HepG2 (cell line): ENCODE measurements around the gene IGF2BP3. TPM values are rescaled to one million over a fixed set of nuclear protein-coding genes. Genes with fewer than 3 reads are reported as not detected.

Source experiments
- ATAD3A ChIP-seq: sonication (generic); formaldehyde crosslinking; IDR thresholded peaks from 2 replicates; pipeline ENCODE4 v1.4.0; 2020; ENCODE audit warnings: missing genetic modification reagents
- ISL2 ChIP-seq: sonication (generic); formaldehyde crosslinking; IDR thresholded peaks from 2 replicates; pipeline ENCODE4 v1.5.0; 2020; ENCODE audit warnings: missing genetic modification reagents
- KAT8 ChIP-seq: IDR thresholded peaks from 2 replicates; pipeline ENCODE4 v1.6.1; 2016; ENCODE audit warnings: missing genetic modification reagents, missing compliant biosample characterization
- PHF21A ChIP-seq: sonication (generic); formaldehyde crosslinking; IDR thresholded peaks from 2 replicates; pipeline ENCODE4 v1.5.0; 2020; ENCODE audit warnings: mild to moderate bottlenecking, missing genetic modification reagents
- SMAD9 ChIP-seq: sonication (generic); formaldehyde crosslinking; IDR thresholded peaks from 2 replicates; pipeline ENCODE4 v1.5.1; 2020; ENCODE audit warnings: mild to moderate bottlenecking, missing genetic modification reagents
- SP140L ChIP-seq: sonication (generic); formaldehyde crosslinking; IDR thresholded peaks from 2 replicates; pipeline ENCODE4 v1.4.0; 2020; ENCODE audit warnings: missing genetic modification reagents, borderline replicate concordance
- ZNF407 ChIP-seq: sonication (generic); formaldehyde crosslinking; IDR thresholded peaks from one replicate; pipeline ENCODE4 v1.5.1; 2020; ENCODE audit warnings: mild to moderate bottlenecking, missing genetic modification reagents; ENCODE audit errors: not compliant biosample characterization
- polyA plus RNA-seq, 8 experiments: library from polyadenylated mRNA; depleted of rRNA in 3 of 8; stranded (reverse) in 7 of 8; unstranded in 1 of 8; fragments of >200 nt; fragmentation: Illumina TruSeq in 4 of 8; extraction: Trizol in 4 of 8; gene quantifications; 2 replicates each; pipeline versions ENCODE4 v1.2.1 to v1.2.3, GENCODE V29; 2011 to 2016; ENCODE audit warnings: low read depth in 4 of 8, missing spikeins in 1 of 8, mixed read lengths in 1 of 8; ENCODE audit not compliant: insufficient read depth in 1 of 8
- total RNA-seq, 5 experiments: library from RNA; depleted of rRNA; stranded (reverse); fragments of >200 nt; fragmentation: Illumina TruSeq; extraction: Trizol; gene quantifications; 2 replicates each; pipeline ENCODE4 v1.2.3, GENCODE V29; 2016; ENCODE audit warnings: low read depth in 1 of 5
- TF ChIP-seq, protein P1 (sequence below): sonication (generic); formaldehyde crosslinking; IDR thresholded peaks from 2 replicates; pipeline ENCODE4 v1.5.0; 2020; ENCODE audit warnings: mild to moderate bottlenecking, missing genetic modification reagents
- TF ChIP-seq, protein P2 (sequence below): sonication (generic); formaldehyde crosslinking; IDR thresholded peaks from 2 replicates; pipeline ENCODE4 v1.9.0; 2021; ENCODE audit warnings: mild to moderate bottlenecking, missing genetic modification reagents
- TF ChIP-seq, protein P3 (sequence below): IDR thresholded peaks from 2 replicates; pipeline ENCODE4 v1.6.1; 2016; ENCODE audit warnings: control low read depth

The IGF2BP3 gene
- total and polyA plus RNA-seq, 2 of the 13 experiments (the other 11 are each of a cell fraction or from before 2014, with no cell fraction given), result 37.7 to 39.5 TPM

DNA sequence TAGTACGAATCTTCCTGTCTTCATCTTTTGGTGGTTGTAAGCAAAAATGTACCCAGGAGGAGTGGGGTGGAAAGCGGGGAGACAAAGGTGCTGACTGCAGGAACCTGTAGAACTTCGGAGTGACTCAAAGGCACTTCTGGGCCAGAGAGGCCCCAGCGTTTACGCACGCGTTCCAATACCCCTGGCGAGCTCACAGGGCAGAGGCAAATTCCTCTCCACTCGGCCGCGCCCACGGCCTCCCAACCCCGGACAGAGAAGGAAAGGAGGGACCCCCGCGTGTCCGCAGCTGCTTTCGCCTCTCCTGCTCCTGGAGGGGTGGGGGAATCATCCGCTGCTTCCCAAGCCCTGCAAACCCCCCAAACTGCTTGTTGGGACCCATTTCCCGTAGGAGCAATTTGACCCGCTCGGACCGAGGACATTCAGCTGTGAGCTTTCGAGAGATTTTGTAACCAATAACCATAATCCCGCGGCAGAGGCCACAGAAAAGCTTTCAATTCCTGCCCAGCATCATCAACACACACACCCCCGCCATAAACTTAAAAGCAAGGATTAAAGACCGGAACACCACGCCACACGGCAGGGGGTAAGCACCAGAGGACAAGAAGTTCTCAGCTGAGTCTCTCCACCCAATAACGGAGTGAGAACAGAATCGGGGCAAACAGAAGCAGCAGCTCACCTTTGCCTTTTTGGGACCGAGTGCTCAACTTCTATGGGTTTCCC is 2.3 kb downstream of the IGF2BP3 start (continued):
- TF ChIP-seq, protein P1, sequence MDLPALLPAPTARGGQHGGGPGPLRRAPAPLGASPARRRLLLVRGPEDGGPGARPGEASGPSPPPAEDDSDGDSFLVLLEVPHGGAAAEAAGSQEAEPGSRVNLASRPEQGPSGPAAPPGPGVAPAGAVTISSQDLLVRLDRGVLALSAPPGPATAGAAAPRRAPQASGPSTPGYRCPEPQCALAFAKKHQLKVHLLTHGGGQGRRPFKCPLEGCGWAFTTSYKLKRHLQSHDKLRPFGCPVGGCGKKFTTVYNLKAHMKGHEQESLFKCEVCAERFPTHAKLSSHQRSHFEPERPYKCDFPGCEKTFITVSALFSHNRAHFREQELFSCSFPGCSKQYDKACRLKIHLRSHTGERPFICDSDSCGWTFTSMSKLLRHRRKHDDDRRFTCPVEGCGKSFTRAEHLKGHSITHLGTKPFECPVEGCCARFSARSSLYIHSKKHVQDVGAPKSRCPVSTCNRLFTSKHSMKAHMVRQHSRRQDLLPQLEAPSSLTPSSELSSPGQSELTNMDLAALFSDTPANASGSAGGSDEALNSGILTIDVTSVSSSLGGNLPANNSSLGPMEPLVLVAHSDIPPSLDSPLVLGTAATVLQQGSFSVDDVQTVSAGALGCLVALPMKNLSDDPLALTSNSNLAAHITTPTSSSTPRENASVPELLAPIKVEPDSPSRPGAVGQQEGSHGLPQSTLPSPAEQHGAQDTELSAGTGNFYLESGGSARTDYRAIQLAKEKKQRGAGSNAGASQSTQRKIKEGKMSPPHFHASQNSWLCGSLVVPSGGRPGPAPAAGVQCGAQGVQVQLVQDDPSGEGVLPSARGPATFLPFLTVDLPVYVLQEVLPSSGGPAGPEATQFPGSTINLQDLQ, result no peak
- TF ChIP-seq SP140L, result no peak
- peak; percentile 29 for TF ChIP-seq ZNF407 (CRISPR knock-in tag)
- TF ChIP-seq, protein P2, sequence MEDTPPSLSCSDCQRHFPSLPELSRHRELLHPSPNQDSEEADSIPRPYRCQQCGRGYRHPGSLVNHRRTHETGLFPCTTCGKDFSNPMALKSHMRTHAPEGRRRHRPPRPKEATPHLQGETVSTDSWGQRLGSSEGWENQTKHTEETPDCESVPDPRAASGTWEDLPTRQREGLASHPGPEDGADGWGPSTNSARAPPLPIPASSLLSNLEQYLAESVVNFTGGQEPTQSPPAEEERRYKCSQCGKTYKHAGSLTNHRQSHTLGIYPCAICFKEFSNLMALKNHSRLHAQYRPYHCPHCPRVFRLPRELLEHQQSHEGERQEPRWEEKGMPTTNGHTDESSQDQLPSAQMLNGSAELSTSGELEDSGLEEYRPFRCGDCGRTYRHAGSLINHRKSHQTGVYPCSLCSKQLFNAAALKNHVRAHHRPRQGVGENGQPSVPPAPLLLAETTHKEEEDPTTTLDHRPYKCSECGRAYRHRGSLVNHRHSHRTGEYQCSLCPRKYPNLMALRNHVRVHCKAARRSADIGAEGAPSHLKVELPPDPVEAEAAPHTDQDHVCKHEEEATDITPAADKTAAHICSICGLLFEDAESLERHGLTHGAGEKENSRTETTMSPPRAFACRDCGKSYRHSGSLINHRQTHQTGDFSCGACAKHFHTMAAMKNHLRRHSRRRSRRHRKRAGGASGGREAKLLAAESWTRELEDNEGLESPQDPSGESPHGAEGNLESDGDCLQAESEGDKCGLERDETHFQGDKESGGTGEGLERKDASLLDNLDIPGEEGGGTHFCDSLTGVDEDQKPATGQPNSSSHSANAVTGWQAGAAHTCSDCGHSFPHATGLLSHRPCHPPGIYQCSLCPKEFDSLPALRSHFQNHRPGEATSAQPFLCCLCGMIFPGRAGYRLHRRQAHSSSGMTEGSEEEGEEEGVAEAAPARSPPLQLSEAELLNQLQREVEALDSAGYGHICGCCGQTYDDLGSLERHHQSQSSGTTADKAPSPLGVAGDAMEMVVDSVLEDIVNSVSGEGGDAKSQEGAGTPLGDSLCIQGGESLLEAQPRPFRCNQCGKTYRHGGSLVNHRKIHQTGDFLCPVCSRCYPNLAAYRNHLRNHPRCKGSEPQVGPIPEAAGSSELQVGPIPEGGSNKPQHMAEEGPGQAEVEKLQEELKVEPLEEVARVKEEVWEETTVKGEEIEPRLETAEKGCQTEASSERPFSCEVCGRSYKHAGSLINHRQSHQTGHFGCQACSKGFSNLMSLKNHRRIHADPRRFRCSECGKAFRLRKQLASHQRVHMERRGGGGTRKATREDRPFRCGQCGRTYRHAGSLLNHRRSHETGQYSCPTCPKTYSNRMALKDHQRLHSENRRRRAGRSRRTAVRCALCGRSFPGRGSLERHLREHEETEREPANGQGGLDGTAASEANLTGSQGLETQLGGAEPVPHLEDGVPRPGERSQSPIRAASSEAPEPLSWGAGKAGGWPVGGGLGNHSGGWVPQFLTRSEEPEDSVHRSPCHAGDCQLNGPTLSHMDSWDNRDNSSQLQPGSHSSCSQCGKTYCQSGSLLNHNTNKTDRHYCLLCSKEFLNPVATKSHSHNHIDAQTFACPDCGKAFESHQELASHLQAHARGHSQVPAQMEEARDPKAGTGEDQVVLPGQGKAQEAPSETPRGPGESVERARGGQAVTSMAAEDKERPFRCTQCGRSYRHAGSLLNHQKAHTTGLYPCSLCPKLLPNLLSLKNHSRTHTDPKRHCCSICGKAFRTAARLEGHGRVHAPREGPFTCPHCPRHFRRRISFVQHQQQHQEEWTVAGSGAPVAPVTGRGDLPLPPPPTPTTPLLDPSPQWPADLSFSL (CRISPR knock-in tag), result 0 out of 2 replicates have a peak, but pooled peaks have one; percentile 0
- TF ChIP-seq, protein P3, sequence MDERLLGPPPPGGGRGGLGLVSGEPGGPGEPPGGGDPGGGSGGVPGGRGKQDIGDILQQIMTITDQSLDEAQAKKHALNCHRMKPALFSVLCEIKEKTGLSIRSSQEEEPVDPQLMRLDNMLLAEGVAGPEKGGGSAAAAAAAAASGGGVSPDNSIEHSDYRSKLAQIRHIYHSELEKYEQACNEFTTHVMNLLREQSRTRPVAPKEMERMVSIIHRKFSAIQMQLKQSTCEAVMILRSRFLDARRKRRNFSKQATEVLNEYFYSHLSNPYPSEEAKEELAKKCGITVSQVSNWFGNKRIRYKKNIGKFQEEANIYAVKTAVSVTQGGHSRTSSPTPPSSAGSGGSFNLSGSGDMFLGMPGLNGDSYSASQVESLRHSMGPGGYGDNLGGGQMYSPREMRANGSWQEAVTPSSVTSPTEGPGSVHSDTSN (CRISPR knock-in tag), result no peak
- TF ChIP-seq ATAD3A (CRISPR knock-in tag), result no peak
- TF ChIP-seq SMAD9, result no peak
- TF ChIP-seq PHF21A (CRISPR knock-in tag), result 0 out of 2 replicates have a peak, but pooled peaks have one; percentile 44
- TF ChIP-seq ISL2 (CRISPR knock-in tag), result no peak
- TF ChIP-seq KAT8 (CRISPR knock-in tag), result no peak
